ENCODE results near the gene CYFIP2. TPM values are rescaled to one million over a fixed set of nuclear protein-coding genes. Genes with fewer than 3 reads are reported as not detected.

The CYFIP2 gene
- total and polyA plus RNA-seq, 2 of the 13 experiments (the other 11 are each of a cell fraction or from before 2014, with no cell fraction given): 22.6 to 30.3 TPM

DNA sequence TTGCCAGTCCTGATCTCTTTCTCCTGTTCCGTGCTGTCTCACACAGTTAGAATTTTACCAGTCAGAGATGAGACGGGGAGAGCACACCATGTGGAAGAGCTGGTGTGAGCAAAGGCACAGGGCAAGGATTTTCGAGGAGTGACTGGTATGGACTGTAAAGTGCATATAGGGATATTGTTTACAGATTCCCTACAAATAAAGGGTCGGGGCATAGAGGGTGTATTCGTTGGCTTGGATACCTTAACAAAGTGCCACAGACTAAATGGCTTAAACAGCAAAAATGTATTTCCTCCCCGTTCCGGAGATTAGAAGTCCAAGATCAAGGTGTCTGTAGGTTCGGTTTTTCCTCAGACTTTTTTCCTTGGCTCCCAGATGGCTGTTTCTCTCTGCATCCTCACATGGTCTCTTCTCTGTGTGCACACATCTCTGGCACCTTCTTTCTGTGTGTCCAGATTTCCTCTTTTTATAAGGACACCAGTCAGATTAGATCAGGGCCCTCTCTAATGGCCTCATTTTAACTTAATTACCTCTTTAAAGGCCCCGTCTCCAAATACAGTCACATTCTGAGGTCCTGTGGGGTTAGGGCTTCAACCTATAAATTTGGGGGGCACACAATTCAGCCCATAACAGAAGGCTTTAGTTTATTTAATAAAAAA, 23.4 kb downstream of the CYFIP2 start:
- ChIA-PET CTCF (ENCODE audit: low intra/inter-chr PET ratio, low total read pairs) (no interaction called here), POLR2A (no interaction called here)
- no TSS peak for BruUV-seq (replicated peaks)
- FAIRE-seq (no peak), ATAC-seq (no peak), DNase-seq (ENCODE audit: low spot score) (no peak)
- intact Hi-C loops (cut with micrococcal nuclease; ENCODE audit: unreplicated experiment): no loop called here
- Histone ChIP-seq H3K4me3 (replicated peaks in 1 of 3; ENCODE audit: insufficient read depth in 1 of 3, low read depth in 2 of 3, low read length in 3 of 3) (no peak overlapping the region; a peak in 1 of 6 replicates), H3K36me3 (replicated peaks in 1 of 2; ENCODE audit: control insufficient read depth in 1 of 2, insufficient read depth in 2 of 2, low read length in 2 of 2) (peaks cover 7 to 8% of the 10 kb centered on the region in 2 experiments; a peak in 3 of 5 replicates), H2AFZ (ENCODE audit: low read length) (no peak overlapping the region), H3K4me2 (ENCODE audit: low read depth, low read length) (peak overlapping the region; percentile 42), H3K9me3 (ENCODE audit: low read length) (no peaks in the 10 kb centered on the region), H3K27me3 (ENCODE audit: control insufficient read depth in 1 of 2, insufficient read depth in 2 of 2, low read length in 2 of 2) (no peaks in the 10 kb centered on the region), H4K20me1 (ENCODE audit: insufficient read depth, low read length) (0 out of 2 replicates have a peak, but pooled peaks cover 6% of the 10 kb centered on the region), H3K79me2 (ENCODE audit: insufficient read depth, low read length) (no peaks in the 10 kb centered on the region), H3K27ac (ENCODE audit: extremely low read length, insufficient read depth, low read length) (peak overlapping the region; percentile 73), H3K4me1 (ENCODE audit: insufficient read depth, low read length) (peaks cover 67% of the 10 kb centered on the region), H3K9ac (ENCODE audit: insufficient read depth, low read depth, low read length) (0 out of 2 replicates have a peak overlapping the region, but pooled peaks have one; percentile 9)
- in situ Hi-C loops (cut with HindIII; ENCODE audit: extremely low pct_ligation_motif_present, low pct_unique_long_range_greater_than_20kb): no loop called here
- no peak for TF ChIP-seq ZNF446 (CRISPR knock-in tag; IDR thresholded peaks at IDR 0.05)
- TF ChIP-seq FOXO4 (CRISPR knock-in tag; conservative IDR thresholded peaks at IDR 0.05): 0 out of 2 replicates have a peak, but pooled peaks have one; percentile 53
- no peak for TF ChIP-seq JUNB (CRISPR knock-in tag; IDR thresholded peaks at IDR 0.05; ENCODE audit: borderline replicate concordance)
- TF ChIP-seq DR1 (CRISPR knock-in tag; IDR thresholded peaks at IDR 0.05): no peak
- no peak for TF ChIP-seq ZNF205 (CRISPR knock-in tag; IDR thresholded peaks at IDR 0.05)
- WGBS (ENCODE audit: low lambda C conversion rate): 83% methylated on average over 9 of the region's 9 CpGs
